Measurements from ENCODE around the gene SRA1.

SRA1 gene

DNA sequence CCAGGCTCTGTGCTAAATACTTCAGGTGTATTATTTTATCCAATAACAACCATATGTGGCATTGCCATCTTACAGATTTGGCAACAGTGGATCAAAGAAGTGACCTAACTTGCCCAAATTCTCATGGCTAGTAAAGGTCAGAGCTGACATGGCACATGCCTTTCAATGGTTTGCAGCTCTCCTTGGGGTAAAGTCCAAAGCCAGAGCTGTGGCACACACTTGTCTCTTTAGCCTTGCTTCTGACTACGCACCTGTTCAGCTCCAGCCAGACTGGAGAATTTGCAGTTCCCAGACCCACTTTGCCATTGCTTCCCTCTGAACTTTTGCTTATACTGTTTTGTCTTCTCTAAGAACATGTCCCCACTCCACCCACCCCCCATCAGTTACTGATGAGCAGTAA lies 13.2 kb upstream of the SRA1 start:
- DNase-seq (ENCODE audit: low read depth): no peak

DNA sequence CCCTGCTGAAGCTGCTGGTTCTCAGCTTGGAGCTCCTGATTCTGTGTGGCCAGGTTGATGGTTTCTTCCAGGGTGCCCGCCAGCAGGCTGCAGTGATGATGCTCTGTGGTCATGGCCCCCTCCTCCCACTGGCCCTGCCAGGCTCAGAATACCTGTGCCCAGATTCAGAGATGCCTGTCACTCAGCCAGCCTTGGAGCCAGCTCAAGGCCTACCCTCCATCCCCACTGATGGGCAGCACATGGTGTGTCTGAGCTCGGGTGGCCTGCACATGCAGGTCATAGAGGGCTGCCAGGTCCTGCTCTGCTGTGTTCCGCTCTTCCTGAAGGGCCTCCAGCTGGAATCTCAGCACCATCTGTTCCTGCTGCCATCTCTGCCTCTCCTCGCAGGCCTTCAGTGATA lies 12.8 kb upstream of the SRA1 start:
- no peak for DNase-seq (ENCODE audit: low read depth)

DNA sequence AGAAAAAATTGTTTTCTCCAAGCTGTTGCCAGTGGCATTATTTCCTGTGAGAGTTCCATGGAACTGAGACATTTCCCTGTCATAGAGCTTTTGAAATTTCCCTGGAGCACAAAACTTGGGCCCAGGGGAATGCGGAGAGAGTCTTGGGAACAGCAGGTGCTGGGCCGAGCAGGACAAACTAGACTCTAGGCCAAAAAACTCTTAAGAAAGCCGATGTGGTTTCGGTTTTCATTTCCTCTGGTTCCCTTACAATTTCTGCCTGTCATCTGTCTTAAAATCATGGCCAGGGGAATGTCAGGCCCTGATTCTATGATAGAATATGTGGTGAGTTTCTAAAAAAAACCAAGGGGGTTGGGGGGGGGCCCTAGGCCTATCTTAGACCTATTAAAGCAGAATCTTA lies 11.9 kb upstream of the SRA1 start:
- no peak for DNase-seq (ENCODE audit: low read depth)

DNA sequence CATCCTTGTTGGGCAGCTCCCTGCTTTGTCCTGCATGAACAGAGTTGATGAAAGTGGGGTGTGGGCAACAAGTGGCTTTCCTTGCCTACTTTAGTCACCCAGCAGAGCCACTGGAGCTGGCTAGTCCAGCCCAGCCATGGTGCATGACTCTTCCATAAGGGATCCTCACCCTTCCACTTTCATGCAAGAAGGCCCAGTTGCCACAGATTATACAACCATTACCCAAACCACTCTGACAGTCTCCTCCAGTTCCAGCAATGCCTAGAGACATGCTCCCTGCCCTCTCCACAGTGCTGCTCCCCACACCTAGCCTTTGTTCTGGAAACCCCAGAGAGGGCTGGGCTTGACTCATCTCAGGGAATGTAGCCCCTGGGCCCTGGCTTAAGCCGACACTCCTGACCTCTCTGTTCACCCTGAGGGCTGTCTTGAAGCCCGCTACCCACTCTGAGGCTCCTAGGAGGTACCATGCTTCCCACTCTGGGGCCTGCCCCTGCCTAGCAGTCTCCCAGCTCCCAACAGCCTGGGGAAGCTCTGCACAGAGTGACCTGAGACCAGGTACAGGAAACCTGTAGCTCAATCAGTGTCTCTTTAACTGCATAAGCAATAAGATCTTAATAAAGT lies 11.3 kb upstream of the SRA1 start:
- DNase-seq (ENCODE audit: low read depth): no peak

DNA sequence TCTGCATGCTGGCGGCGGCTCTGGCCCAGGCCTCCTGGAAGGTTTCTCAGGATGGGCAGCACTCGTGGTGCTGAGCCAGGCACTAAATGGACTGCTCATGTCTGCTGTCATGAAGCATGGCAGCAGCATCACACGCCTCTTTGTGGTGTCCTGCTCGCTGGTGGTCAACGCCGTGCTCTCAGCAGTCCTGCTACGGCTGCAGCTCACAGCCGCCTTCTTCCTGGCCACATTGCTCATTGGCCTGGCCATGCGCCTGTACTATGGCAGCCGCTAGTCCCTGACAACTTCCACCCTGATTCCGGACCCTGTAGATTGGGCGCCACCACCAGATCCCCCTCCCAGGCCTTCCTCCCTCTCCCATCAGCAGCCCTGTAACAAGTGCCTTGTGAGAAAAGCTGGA lies 10.6 kb upstream of the SRA1 start:
- DNase-seq (ENCODE audit: low read depth): no peak

DNA sequence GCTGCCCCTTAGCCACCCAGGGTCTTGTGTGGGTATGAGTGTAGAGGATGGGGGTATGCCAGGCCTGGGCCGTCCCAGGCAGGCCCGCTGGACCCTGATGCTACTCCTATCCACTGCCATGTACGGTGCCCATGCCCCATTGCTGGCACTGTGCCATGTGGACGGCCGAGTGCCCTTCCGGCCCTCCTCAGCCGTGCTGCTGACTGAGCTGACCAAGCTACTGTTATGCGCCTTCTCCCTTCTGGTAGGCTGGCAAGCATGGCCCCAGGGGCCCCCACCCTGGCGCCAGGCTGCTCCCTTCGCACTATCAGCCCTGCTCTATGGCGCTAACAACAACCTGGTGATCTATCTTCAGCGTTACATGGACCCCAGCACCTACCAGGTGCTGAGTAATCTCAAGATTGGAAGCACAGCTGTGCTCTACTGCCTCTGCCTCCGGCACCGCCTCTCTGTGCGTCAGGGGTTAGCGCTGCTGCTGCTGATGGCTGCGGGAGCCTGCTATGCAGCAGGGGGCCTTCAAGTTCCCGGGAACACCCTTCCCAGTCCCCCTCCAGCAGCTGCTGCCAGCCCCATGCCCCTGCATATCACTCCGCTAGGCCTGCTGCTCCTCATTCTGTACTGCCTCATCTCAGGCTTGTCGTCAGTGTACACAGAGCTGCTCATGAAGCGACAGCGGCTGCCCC lies 10.0 kb upstream of the SRA1 start:
- DNase-seq (ENCODE audit: low read depth): no peak

DNA sequence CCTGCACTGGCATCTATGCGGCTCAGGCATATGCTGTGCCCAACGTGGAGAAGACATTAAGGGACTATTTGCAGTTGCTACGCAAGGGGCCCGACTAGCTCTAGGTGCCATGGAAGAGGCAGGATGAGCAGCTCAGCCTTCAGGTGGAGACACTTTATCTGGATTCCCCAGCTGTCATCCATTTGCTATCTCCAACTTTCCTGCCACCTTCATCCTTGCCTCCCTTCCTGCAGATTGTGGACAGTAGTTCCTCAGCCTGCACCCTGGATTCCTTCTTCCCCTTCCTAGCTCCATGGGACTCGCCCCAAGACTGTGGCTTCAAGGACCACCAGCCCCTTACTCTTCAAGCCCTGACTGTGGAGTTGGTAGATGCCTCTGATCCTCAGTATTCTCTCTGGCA lies 9.4 kb upstream of the SRA1 start:
- no peak for DNase-seq (ENCODE audit: low read depth)

DNA sequence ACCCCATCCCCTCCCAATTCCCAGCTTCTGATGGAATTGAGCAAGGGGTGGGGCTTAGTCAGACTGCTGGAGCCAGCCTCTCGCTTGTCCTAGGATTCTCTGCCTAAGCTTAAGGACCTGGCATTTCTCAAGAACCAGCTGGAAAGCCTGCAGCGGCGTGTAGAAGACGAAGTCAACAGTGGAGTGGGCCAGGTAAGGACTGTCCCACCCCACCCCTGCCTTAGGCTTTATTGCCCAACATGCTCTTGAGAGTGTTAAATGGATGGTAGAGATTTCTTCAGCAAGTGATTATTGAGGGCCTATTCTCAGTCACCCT lies 8.5 kb upstream of the SRA1 start:
- DNase-seq (ENCODE audit: low read depth): no peak

DNA sequence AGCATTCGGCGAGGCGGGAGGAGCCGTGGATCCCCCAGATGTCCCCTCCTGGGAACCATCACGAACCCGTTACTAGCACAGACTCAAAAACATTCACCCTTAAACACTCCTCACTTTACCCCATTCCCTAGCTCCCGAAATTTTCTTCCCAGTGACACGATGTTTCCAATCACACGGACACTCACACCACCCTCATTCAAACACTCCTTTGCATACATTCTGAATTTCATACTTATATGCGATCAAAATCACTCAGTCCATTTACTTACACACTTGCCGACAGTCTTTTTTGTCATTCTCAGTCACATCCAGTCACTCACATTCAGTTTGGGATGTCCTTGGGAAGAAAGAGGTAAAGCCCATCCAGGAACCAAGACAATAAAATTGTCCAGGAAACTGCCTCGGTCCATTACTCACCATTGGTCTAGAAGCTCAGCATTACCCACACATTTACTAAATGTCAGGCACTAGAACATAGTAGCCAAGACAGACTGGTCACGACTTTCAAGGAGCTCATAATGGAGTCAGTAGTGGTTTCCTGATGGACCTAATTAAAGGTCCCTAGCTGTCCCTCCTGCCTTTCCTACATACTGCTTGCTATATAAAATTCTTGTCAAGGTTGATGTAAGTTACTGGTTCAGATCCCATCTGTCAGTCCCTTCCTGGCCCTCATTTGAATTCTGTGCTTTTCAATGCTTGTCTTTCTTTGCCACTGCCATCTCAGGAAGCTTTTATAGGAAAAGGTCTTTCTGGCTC lies 7.9 kb upstream of the SRA1 start:
- no peak for DNase-seq (ENCODE audit: low read depth)

DNA sequence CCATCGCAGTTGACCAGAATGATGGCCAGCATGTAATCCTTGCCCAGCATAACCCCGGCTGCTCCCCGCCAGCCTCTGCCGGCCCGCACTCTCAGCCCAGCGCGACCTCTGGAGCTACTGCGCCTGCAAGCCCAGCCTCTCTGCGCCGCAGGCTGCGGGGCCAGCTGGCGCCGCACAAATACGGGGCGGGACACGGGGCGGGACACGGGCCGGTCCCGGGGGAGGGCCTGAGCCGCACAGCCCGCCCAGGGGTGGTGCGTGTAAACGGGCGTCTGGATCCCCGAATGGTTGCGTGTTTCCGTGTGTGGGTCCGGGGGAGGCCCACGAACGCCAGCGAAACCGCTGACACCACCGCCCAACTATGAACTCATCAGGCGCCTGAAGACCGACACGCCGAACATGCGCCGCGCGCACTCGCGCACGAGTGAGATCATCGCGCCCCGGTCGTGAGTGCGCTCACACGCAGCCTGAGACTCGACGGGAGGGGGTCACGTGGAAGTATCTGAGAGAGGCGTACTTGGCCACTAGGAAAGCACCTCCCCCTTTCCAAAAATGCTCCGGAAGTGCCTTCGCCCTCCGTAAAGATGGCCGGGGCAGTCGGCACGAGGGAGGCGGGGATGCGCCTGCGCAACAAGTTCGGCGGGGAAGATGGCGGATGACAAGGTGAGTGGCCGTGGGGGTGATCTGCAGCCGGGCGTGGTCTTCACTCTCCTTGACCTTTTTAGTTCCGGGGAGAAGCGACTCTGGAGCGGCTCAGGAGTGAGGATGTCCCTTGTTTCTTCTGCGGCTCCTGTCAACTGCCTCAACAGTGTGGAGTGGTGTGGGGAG lies 7.1 kb upstream of the SRA1 start, which contains the start of the genes APBB3 and SLC35A4:
Gene APBB3 (minus strand): TSS at position 403 of the 828 bp plus-strand sequence. CDS start 353 bp downstream, at position 50.
Gene SLC35A4 (plus strand): TSS at position 633 of the 828 bp plus-strand sequence. CDS start 2,342 bp downstream, outside the sequence.
- DNase-seq (ENCODE audit: low read depth): peak; percentile 95

DNA sequence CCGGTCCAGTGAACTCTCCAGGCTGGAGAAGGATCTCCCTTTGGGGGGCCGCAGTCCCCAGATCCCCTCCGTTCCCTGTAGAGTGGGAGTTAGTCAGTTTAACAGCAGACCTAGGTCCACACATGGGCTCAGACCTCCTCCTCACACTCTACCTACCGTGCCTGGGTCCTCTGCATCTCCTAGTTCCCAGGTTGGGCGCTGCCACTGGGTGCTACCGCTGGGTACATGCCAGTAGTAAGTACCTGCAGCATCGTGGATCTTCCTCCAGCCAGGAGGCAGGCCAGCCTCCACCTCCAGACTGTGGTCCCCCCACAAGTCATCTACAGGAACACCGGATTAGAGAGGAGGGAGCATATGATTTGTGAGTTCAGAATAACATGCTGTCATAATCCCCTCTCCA lies 6.3 kb upstream of the SRA1 start:
- DNase-seq (ENCODE audit: low read depth): no peak

DNA sequence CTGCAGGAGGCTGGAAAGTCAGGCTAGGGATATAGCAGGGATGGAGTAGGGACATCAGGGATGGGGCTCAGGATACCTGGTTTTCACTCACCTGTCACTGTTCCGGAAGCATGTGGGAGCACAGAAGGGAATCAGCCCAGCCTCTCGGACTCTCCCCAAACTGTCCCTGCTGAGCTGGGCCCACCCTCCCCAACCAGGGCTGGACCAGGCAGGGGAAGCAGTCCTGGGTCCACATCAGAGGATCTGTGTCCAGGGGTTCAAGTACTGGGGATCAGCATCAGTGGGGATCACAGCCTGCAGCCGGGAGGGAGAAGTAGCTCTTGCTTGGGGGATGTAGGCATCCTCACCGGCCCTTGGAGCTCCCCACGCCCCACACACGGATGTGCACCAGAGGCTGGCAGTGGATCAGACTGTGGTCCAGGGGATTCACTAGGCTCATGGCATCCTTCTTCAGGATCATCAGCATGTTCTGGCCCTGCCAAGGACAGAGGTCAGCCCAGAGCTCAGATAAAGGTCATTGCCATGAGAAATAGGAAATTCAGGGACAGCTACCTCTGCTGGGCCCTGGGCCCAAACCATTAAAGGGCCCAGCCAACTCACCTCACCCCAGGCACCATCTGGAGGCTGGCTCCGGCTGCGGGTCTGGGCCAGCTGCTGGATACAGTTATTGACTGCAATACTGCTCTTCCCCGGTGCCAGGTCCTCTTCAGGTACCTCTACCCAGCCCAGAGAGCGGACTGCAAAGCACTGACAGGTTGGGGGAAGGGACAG lies 4.7 kb upstream of the SRA1 start:
- DNase-seq (ENCODE audit: low read depth): no peak

DNA sequence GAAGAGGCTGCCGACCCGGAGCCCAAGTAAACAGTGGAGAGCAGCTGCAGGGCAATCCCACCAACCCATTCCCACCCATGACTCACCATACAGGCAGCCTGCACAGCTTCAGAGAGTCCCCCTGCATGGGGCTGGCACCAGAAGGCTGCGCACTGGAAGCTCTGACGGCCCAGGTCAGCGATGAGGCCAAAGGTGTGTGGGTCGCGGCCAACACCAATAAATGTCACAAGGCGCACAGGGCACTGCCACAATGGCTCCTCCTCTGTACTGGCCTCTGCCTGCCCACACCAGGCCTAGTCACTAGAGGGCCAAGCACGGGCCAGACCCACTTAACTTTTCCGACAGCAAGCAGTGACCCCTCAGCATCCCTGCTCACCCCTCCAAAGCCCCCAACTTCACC lies 3.0 kb upstream of the SRA1 start:
- DNase-seq (ENCODE audit: low read depth): no peak

DNA sequence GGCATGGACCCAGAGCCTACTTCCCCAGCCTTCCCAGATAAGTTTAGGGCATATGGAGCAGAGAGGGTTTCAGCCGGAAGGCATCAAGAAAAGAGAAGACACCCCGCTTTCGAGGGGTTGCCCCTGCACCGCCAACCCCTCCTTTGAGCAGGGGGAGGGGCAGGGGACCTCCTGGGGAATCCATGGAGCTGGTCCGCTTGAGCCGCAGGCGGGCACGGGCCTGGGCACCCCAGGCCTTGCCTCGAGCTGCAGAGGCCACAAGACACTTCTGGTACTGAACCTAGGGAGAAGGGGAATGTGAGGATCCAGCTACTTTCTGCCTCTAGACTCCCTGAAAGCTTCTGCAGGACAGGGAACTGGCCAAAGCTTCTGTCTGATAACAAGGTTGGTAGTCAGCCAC lies 1.3 kb upstream of the SRA1 start:
- DNase-seq (ENCODE audit: low read depth): no peak

DNA sequence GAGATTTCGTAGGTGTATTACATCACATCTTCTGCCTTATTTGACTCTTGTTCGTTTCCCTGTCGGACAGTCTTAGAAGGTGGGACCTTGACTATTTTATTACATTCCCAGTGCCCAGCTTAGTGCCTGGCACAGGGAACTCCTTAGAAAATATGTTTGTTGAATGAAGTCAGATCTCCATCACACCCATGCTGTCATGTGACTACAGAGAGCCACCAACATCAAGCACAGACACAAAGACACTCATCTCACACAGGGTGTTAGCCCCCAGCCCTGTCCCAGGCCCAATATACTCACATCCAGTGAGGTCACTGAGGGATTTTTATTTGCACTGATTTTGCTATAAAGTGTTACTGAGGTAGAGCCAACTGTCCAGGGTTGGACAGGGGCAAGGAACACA lies 692 bp upstream of the SRA1 start:
- no peak for DNase-seq (ENCODE audit: low read depth)

DNA sequence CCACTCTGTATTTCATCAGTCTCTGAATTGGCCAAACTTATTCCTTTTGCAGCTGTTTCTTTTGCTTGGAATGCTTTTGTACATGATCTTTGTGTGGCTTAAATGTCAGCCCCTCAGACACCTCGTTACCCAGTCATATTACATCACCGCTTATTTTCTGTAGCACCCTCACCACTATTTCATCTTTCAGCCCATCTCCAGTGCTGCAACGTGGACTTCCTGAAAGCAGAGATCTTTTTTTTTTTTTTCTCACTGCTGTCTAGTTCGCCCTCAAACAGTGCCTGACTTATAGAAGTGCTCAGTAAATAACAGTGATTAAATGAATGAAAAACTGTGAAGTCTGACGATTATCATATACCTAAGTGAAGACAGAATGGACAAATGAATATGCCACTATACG lies 835 bp downstream of the SRA1 start:
- DNase-seq (ENCODE audit: low read depth): no peak

DNA sequence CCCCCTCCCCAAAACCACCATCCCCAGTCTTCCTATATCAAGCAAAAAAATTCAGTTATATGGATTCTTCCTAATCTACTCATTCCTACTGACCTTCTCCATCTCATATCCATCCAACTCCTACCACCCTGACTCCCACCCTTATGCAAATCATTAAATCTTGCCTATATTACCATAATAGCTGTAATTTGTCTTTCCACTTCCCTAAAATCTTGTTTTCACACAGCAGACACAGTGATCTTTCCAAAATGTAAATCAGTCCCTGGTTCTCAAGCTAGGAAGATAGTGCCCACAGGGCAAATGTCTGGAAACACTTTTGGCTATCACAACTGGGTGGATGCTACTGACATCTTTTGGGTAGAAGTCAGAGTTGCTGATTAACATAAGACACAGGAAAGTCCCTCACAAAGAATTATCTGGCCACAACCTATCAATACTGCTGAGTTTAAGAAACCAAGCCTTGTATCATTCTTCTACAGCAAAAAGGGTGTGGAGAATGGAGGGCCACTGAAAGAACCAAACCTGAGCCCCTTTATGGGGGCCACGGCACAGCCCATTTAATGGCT lies 1.4 kb downstream of the SRA1 start:
- DNase-seq (ENCODE audit: low read depth): no peak

DNA sequence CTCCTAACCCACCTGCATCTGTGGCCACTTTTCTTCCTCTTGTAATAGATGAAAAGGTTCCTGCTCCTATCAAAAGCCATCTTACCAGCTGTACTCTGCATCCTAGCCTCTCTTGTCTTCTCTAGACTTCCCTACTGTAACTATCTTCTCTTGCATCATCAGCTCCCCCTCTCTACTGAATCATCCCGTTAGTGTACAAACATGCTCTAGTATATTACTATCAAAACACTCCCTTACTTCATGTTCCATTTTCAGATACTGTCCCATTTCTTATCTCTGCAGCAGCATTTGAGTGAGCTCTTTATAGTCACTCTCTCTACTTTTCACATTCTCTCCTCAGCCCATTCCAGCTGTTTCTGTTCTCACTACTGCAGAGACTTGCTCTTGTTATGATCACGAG lies 2.8 kb downstream of the SRA1 start:
- DNase-seq (ENCODE audit: low read depth): no peak

DNA sequence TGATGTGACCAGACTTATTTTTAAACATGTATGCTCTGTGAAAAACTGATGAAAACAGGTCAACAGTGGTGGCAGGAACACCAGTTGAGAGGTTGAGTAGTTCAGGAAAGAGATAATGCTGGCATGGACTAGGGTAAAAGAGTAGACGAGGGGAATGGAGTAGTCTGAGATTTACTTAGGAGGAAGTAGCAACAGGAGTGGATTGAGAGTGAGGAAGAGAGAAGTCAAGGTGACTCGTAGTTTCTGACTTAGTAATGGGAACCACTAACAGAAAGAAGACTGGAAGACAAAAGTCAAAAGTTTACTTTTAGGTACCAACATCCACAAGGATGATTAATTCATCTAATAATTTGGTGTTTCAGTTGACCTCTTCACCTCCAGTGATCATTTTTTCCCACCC lies 3.6 kb downstream of the SRA1 start:
- DNase-seq (ENCODE audit: low read depth): no peak

DNA sequence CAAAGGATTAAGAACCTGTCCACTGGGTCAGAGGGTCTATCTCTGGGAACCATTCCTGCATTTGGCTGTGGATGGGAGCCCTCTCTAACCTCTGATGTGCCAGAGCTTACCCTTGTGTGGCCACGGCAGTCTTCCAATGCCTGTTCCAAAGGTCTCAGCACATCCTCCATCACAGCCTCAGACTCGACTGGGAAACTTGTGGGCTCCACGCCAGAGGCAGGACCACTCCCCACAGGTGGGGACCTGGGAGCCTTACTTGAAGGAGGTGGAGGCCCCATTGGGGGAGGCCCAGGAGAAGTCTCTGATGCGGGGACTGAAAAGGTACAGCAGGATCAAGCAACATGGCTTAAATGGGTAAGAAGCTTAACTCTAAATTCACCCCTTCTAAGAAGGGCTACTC lies 5.4 kb downstream of the SRA1 start:
- DNase-seq (ENCODE audit: low read depth): no peak

Data from stimulated activated CD8-positive, alpha-beta memory T cell treated with anti-CD3 and anti-CD28 coated beads, Interleukin-7, amount 100 ng/mL, for 24 hours (primary cell).